HEK293 (cell line): ENCODE results near the gene HSD17B14.

Experiments
- CTCF ChIA-PET: fragments of 350-600 bp; formaldehyde crosslinking; extraction: SDS; loops from one replicate; lab custom pipeline; 2021; ENCODE audit warnings: antibody characterized with exemption; lab: Yijun Ruan, JAX
- POLR2A ChIA-PET: fragments of 300-600 bp; formaldehyde crosslinking; extraction: SDS; loops from one replicate; lab custom pipeline; 2020; ENCODE audit warnings: antibody characterized with exemption, inconsistent platforms; lab: Yijun Ruan, JAX
- H3K27ac ChIP-seq: fragments of 200-500 bp; sonication (Bioruptor generic); 2 replicates; pipeline ENCODE4 v1.5.1; 2014; ENCODE audit warnings: low read depth, low read length, control low read depth, inconsistent platforms; ENCODE audit errors: extremely low read depth
- H3K36me3 ChIP-seq, 2 experiments: fragments of 200-500 bp in 1 of 2; sonication (Bioruptor generic) in 1 of 2; 1 replicate in 1 of 2; 2 replicates in 1 of 2; pipeline ENCODE4 v1.5.1; 2014 to 2017; ENCODE audit warnings: inconsistent platforms in 2 of 2, low read length in 2 of 2; ENCODE audit not compliant: control insufficient read depth in 2 of 2, insufficient read depth in 1 of 2
- H3K4me1 ChIP-seq: fragments of 200-500 bp; sonication (Bioruptor generic); 2 replicates; pipeline ENCODE4 v1.5.1; 2014; ENCODE audit warnings: mild to moderate bottlenecking, low read length, inconsistent platforms; ENCODE audit not compliant: control insufficient read depth, insufficient read depth
- H3K4me3 ChIP-seq: 2 replicates; pipeline ENCODE4 v1.5.1; 2011; ENCODE audit warnings: low read depth, mild to moderate bottlenecking, control low read depth, low read length, moderate library complexity
- H3K9me3 ChIP-seq: fragments of 200-500 bp; sonication (Bioruptor generic); 2 replicates; pipeline ENCODE4 v1.5.1; 2014; ENCODE audit warnings: low read depth, low read length, inconsistent platforms; ENCODE audit not compliant: control insufficient read depth, insufficient read depth
- KLF1 ChIP-seq: fragments of 450-650 bp; formaldehyde crosslinking; IDR thresholded peaks from 2 replicates; pipeline ENCODE4 v1.5.1; 2016; ENCODE audit warnings: missing biosample characterization, missing genetic modification characterization
- KLF8 ChIP-seq: fragments of 450-650 bp; formaldehyde crosslinking; IDR thresholded peaks from 2 replicates; pipeline ENCODE4 v1.5.1; 2016; ENCODE audit warnings: missing biosample characterization, missing genetic modification characterization
- KLF9 ChIP-seq: fragments of 450-650 bp; formaldehyde crosslinking; IDR thresholded peaks from 2 replicates; pipeline ENCODE4 v1.5.1; 2016; ENCODE audit warnings: missing biosample characterization, missing genetic modification characterization, low read depth
- OVOL3 ChIP-seq: fragments of 450-650 bp; formaldehyde crosslinking; IDR thresholded peaks from 2 replicates; pipeline ENCODE4 v1.5.1; 2016; ENCODE audit warnings: missing biosample characterization, missing genetic modification characterization
- REPIN1 ChIP-seq: fragments of 450-650 bp; formaldehyde crosslinking; IDR thresholded peaks from 2 replicates; pipeline ENCODE4 v1.5.1; 2017; ENCODE audit warnings: missing biosample characterization, missing genetic modification characterization, low read depth
- SCRT1 ChIP-seq: fragments of 450-650 bp; formaldehyde crosslinking; IDR thresholded peaks from 2 replicates; pipeline ENCODE4 v1.5.1; 2016; ENCODE audit warnings: missing biosample characterization, missing genetic modification characterization, borderline replicate concordance
- ZFP3 ChIP-seq: fragments of 450-650 bp; formaldehyde crosslinking; IDR thresholded peaks from 2 replicates; pipeline ENCODE4 v1.5.1; 2016; ENCODE audit warnings: low read depth, missing biosample characterization, missing genetic modification characterization
- ZIC2 ChIP-seq: fragments of 450-650 bp; formaldehyde crosslinking; IDR thresholded peaks from 2 replicates; pipeline ENCODE4 v1.5.1; 2016; ENCODE audit warnings: missing biosample characterization, missing genetic modification characterization
- ZNF121 ChIP-seq: fragments of 450-650 bp; formaldehyde crosslinking; IDR thresholded peaks from 2 replicates; pipeline ENCODE4 v1.5.1; 2016; ENCODE audit warnings: missing biosample characterization, missing genetic modification characterization
- ZNF19 ChIP-seq: fragments of 450-650 bp; formaldehyde crosslinking; IDR thresholded peaks from 2 replicates; pipeline ENCODE4; 2016; ENCODE audit warnings: missing biosample characterization, missing genetic modification characterization, low read depth
- ZNF274 ChIP-seq, 2 experiments: fragments of 200-500 bp in 1 of 2; fragments of 450-650 bp in 1 of 2; sonication (Bioruptor generic) in 1 of 2; formaldehyde crosslinking in 1 of 2; IDR thresholded peaks; 2 replicates each; pipeline versions ENCODE4 v1.5.1 to v1.6.1; 2014 to 2016; ENCODE audit warnings: borderline replicate concordance in 1 of 2, inconsistent platforms in 1 of 2, low read length in 1 of 2, missing biosample characterization in 1 of 2, missing genetic modification characterization in 1 of 2
- ZNF48 ChIP-seq: fragments of 450-650 bp; formaldehyde crosslinking; IDR thresholded peaks from 2 replicates; pipeline ENCODE4 v1.5.1; 2016; ENCODE audit warnings: missing biosample characterization, missing genetic modification characterization
- ZNF521 ChIP-seq: fragments of 450-650 bp; formaldehyde crosslinking; IDR thresholded peaks from 2 replicates; pipeline ENCODE4 v1.5.1; 2017; ENCODE audit warnings: missing biosample characterization, mild to moderate bottlenecking, missing genetic modification characterization
- ZNF776 ChIP-seq: fragments of 450-650 bp; formaldehyde crosslinking; IDR thresholded peaks from 2 replicates; pipeline ENCODE4 v1.5.0; 2017; ENCODE audit warnings: missing biosample characterization, missing genetic modification characterization, borderline replicate concordance
- TF ChIP-seq, protein P1 (sequence below): fragments of 450-650 bp; IDR thresholded peaks from 2 replicates; pipeline ENCODE4 v1.5.1; 2018; ENCODE audit warnings: missing biosample characterization, mild to moderate bottlenecking, missing genetic modification characterization
- TF ChIP-seq, protein P2 (sequence below): fragments of 450-650 bp; formaldehyde crosslinking; IDR thresholded peaks from 2 replicates; pipeline ENCODE4 v1.5.1; 2016; ENCODE audit warnings: missing biosample characterization, missing genetic modification characterization
- TF ChIP-seq, protein P3 (sequence below): fragments of 450-650 bp; formaldehyde crosslinking; IDR thresholded peaks from 2 replicates; pipeline ENCODE4 v1.5.1; 2016; ENCODE audit warnings: missing biosample characterization, missing genetic modification characterization, borderline replicate concordance
- TF ChIP-seq, protein P4 (sequence below): fragments of 450-650 bp; formaldehyde crosslinking; IDR thresholded peaks from 2 replicates; pipeline ENCODE4 v1.5.1; 2016; ENCODE audit warnings: missing biosample characterization, missing genetic modification characterization
- TF ChIP-seq, protein P5 (sequence below): fragments of 450-650 bp; formaldehyde crosslinking; optimal IDR thresholded peaks from 2 replicates; pipeline ENCODE3; 2016; ENCODE audit warnings: missing biosample characterization, mild to moderate bottlenecking, missing genetic modification characterization

HSD17B14 gene

DNA sequence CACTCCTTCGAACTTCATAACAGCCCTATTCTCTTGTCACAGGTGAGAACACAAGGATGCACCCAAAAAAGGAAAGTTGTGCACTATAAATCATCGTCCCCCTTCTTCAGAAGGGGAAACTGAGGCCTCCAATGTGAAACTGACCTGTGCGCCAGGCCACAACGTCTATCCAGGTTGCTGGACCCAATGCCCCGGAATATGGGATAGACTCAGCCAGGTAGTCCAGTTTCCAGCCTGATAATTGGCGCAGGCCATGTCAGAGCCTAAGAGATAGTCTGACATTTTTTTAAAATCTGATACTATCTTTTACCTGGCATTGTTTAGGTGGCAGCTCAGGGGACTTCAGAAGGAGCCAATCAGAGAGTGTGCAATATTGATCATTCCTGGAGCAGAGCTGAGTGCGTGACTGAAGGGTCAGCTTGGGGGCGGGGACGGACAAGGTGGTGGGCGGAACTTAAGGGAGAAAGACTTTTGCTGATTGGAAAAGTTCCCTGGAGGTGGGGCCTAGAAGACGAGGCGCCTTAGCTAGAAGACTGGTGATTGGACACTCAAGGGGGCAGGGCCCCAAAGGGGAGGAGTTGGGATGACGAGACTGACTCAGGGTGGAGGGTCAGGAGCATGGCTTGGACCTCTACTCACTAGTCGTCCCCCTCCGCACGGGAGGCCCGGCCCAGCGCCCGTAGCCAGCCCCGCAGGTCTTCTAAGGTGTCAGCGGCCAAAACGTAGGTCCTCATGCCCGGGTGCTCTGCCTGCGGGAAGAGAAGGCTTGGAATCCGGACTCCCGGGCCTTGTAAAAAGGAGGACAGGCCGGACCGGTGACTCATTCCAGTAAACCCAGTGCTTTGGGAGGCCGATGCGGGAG lies 23.7 kb upstream of the HSD17B14 start (continued):
- TF ChIP-seq, protein P1, sequence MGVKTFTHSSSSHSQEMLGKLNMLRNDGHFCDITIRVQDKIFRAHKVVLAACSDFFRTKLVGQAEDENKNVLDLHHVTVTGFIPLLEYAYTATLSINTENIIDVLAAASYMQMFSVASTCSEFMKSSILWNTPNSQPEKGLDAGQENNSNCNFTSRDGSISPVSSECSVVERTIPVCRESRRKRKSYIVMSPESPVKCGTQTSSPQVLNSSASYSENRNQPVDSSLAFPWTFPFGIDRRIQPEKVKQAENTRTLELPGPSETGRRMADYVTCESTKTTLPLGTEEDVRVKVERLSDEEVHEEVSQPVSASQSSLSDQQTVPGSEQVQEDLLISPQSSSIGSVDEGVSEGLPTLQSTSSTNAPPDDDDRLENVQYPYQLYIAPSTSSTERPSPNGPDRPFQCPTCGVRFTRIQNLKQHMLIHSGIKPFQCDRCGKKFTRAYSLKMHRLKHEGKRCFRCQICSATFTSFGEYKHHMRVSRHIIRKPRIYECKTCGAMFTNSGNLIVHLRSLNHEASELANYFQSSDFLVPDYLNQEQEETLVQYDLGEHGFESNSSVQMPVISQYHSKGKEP (tag by site-specific recombination): no peak
- no peak for TF ChIP-seq ZIC2 (tag by site-specific recombination)

DNA sequence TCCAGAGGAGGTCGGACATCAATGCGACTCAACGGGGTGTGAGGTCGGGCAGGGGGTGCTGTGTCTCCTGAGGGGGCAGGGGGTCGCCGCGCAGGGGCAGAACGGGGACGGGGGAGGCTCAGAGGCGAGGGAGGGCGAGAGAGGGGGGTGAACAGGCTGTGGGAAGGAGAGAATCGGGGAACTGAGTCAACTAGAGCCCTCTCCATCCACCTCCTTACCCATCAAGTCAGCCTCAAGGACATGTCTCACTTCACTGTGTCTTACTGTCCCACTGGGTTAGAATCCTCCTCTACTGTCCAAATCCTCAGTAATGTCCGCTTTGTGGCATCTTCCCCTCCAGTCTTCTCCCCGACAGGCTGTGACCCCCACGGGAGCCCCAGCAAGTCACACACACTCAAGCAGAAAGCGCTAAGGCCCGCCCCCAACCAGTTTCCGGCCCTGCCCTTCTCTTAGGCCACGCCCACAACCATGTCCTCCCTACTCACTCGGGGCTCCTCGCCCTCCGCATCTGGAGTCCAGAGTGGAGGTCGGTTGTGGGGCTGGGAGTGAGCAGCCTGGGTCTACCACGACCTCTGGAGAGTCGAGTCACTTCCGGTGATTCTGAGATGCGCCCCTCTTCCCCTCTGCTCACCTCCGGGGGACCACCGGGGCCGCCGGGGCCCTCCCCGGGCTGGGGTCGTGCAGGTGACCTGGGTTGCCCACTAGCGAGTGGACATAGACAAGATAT lies 22.9 kb upstream of the HSD17B14 start:
- TF ChIP-seq ZNF521 (tag by site-specific recombination): no peak
- TF ChIP-seq, protein P2, sequence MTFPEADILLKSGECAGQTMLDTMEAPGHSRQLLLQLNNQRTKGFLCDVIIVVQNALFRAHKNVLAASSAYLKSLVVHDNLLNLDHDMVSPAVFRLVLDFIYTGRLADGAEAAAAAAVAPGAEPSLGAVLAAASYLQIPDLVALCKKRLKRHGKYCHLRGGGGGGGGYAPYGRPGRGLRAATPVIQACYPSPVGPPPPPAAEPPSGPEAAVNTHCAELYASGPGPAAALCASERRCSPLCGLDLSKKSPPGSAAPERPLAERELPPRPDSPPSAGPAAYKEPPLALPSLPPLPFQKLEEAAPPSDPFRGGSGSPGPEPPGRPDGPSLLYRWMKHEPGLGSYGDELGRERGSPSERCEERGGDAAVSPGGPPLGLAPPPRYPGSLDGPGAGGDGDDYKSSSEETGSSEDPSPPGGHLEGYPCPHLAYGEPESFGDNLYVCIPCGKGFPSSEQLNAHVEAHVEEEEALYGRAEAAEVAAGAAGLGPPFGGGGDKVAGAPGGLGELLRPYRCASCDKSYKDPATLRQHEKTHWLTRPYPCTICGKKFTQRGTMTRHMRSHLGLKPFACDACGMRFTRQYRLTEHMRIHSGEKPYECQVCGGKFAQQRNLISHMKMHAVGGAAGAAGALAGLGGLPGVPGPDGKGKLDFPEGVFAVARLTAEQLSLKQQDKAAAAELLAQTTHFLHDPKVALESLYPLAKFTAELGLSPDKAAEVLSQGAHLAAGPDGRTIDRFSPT: no peak
- TF ChIP-seq REPIN1 (tag by site-specific recombination): no peak
- TF ChIP-seq, protein P3, sequence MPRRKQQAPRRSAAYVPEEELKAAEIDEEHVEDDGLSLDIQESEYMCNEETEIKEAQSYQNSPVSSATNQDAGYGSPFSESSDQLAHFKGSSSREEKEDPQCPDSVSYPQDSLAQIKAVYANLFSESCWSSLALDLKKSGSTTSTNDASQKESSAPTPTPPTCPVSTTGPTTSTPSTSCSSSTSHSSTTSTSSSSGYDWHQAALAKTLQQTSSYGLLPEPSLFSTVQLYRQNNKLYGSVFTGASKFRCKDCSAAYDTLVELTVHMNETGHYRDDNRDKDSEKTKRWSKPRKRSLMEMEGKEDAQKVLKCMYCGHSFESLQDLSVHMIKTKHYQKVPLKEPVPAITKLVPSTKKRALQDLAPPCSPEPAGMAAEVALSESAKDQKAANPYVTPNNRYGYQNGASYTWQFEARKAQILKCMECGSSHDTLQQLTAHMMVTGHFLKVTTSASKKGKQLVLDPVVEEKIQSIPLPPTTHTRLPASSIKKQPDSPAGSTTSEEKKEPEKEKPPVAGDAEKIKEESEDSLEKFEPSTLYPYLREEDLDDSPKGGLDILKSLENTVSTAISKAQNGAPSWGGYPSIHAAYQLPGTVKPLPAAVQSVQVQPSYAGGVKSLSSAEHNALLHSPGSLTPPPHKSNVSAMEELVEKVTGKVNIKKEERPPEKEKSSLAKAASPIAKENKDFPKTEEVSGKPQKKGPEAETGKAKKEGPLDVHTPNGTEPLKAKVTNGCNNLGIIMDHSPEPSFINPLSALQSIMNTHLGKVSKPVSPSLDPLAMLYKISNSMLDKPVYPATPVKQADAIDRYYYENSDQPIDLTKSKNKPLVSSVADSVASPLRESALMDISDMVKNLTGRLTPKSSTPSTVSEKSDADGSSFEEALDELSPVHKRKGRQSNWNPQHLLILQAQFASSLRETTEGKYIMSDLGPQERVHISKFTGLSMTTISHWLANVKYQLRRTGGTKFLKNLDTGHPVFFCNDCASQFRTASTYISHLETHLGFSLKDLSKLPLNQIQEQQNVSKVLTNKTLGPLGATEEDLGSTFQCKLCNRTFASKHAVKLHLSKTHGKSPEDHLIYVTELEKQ (tag by site-specific recombination): no peak
- TF ChIP-seq KLF8 (tag by site-specific recombination): no peak
- no peak for TF ChIP-seq SCRT1
- no peak for TF ChIP-seq ZNF48 (tag by site-specific recombination)
- TF ChIP-seq ZFP3 (tag by site-specific recombination): no peak
- no peak for TF ChIP-seq ZNF274 (IDR thresholded peaks at IDR 0.05; ENCODE audit: low read length)
- TF ChIP-seq ZNF274 (tag by site-specific recombination; IDR thresholded peaks at IDR 0.05; ENCODE audit: borderline replicate concordance): no peak
- no peak for TF ChIP-seq KLF1 (tag by site-specific recombination)
- no peak for TF ChIP-seq ZNF19 (tag by site-specific recombination)
- TF ChIP-seq OVOL3 (tag by site-specific recombination): no peak
- no peak for TF ChIP-seq ZNF776 (tag by site-specific recombination)
- no peak for TF ChIP-seq ZNF121 (tag by site-specific recombination)
- no peak for TF ChIP-seq KLF9 (tag by site-specific recombination)
- TF ChIP-seq, protein P4, sequence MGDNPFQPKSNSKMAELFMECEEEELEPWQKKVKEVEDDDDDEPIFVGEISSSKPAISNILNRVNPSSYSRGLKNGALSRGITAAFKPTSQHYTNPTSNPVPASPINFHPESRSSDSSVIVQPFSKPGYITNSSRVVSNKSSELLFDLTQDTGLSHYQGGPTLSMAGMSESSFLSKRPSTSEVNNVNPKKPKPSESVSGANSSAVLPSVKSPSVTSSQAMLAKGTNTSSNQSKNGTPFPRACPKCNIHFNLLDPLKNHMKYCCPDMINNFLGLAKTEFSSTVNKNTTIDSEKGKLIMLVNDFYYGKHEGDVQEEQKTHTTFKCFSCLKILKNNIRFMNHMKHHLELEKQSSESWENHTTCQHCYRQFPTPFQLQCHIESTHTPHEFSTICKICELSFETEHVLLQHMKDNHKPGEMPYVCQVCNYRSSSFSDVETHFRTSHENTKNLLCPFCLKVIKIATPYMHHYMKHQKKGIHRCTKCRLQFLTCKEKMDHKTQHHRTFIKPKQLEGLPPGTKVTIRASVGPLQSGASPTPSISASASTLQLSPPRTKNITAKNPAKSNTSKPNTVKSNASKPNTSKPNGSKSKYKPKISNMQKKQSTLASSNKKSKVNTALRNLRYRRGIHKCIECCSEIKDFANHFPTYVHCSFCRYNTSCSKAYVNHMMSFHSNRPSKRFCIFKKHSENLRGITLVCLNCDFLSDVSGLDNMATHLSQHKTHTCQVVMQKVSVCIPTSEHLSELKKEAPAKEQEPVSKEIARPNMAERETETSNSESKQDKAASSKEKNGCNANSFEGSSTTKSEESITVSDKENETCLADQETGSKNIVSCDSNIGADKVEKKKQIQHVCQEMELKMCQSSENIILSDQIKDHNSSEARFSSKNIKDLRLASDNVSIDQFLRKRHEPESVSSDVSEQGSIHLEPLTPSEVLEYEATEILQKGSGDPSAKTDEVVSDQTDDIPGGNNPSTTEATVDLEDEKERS (tag by site-specific recombination): no peak
- TF ChIP-seq, protein P5, sequence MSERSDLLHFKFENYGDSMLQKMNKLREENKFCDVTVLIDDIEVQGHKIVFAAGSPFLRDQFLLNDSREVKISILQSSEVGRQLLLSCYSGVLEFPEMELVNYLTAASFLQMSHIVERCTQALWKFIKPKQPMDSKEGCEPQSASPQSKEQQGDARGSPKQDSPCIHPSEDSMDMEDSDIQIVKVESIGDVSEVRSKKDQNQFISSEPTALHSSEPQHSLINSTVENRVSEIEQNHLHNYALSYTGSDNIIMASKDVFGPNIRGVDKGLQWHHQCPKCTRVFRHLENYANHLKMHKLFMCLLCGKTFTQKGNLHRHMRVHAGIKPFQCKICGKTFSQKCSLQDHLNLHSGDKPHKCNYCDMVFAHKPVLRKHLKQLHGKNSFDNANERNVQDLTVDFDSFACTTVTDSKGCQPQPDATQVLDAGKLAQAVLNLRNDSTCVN (tag by site-specific recombination): no peak
- Histone ChIP-seq H3K4me1 (no peaks in the 10 kb centered on the region), H3K36me3 (no peaks in the 10 kb centered on the region), H3K27ac (no peak overlapping the region), H3K9me3 (no peaks in the 10 kb centered on the region), H3K4me3 (no peak overlapping the region)
- CTCF ChIA-PET: interaction anchor here (0.7 to 2.3 kb wide), 2 partner anchors 16 to 85 kb away, joined by 3 to 14 read pairs; no protein-coding TSS in a partner anchor
- POLR2A ChIA-PET: interaction anchor here (0.6 to 1.5 kb wide), 4 partner anchors 14 to 106 kb away, joined by 3 to 8 read pairs (median 4); partner anchors contain the start of genes FTL and PPP1R15A
